GM12878 (cell line): ENCODE measurements around the gene CHRDL2.

ENCODE experiments used
- CHD1 ChIP-seq: IDR thresholded peaks from 2 replicates; pipeline ENCODE4 v1.6.1; 2012; ENCODE audit warnings: low read depth, low read length, improper control_type of control experiment
- POLR2A ChIP-seq: IDR thresholded peaks from 2 replicates; pipeline ENCODE4 v1.6.1; 2011; ENCODE audit warnings: low read depth, mild to moderate bottlenecking, low read length
- YY1 ChIP-seq: IDR thresholded peaks from 2 replicates; pipeline ENCODE4 v1.6.1; 2011; ENCODE audit warnings: low read depth, mild to moderate bottlenecking, low read length
- TF ChIP-seq, protein P1 (sequence below), 3 experiments: IDR thresholded peaks in 2 of 3; conservative IDR thresholded peaks in 1 of 3; 2 replicates each; pipeline ENCODE4 v1.5.1; 2011; ENCODE audit warnings: low read depth in 3 of 3, low read length in 3 of 3, mild to moderate bottlenecking in 3 of 3, control low read depth in 2 of 3, moderate library complexity in 2 of 3, inconsistent platforms in 1 of 3, mixed read lengths in 1 of 3; ENCODE audit not compliant: control insufficient read depth in 2 of 3, insufficient read depth in 1 of 3; ENCODE audit errors: extremely low read depth in 1 of 3

DNA sequence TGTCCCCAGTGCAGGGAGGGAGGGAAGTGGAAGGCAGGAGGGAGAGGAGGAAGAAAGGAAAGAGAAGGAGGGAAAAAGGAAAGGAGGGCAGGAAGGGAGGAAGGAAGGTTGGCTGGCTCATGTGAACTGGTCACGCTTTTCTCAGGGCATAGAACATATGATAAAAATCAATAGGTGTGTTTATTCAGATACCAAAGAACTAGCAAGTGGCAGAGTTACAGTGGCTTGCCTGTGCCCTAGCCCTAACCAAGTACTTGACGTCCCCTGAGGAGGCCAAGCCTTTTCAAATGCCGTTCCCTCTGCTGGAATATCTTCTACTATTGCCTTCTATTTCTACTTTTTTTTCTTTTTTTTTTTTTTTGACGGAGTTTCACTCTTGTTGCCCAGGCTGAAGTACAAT, 33.5 kb downstream of the CHRDL2 start:
- TF ChIP-seq POLR2A: no peak
- no peak for TF ChIP-seq CHD1
- TF ChIP-seq, protein P1, sequence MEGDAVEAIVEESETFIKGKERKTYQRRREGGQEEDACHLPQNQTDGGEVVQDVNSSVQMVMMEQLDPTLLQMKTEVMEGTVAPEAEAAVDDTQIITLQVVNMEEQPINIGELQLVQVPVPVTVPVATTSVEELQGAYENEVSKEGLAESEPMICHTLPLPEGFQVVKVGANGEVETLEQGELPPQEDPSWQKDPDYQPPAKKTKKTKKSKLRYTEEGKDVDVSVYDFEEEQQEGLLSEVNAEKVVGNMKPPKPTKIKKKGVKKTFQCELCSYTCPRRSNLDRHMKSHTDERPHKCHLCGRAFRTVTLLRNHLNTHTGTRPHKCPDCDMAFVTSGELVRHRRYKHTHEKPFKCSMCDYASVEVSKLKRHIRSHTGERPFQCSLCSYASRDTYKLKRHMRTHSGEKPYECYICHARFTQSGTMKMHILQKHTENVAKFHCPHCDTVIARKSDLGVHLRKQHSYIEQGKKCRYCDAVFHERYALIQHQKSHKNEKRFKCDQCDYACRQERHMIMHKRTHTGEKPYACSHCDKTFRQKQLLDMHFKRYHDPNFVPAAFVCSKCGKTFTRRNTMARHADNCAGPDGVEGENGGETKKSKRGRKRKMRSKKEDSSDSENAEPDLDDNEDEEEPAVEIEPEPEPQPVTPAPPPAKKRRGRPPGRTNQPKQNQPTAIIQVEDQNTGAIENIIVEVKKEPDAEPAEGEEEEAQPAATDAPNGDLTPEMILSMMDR (IDR thresholded peaks at IDR 0.05 in 2 of 3, conservative IDR thresholded peaks at IDR 0.05 in 1 of 3; ENCODE audit: control insufficient read depth in 2 of 3, extremely low read depth in 1 of 3, insufficient read depth in 1 of 3, low read depth in 3 of 3, low read length in 3 of 3): no peak
- no peak for TF ChIP-seq YY1
